RWPE1 (cell line): ENCODE results near the gene MYL1.

Experiments used
- CTCF ChIA-PET: fragments of 350-600 bp; sonication (Branson Sonifier 250); formaldehyde crosslinking; extraction: SDS; loops from one replicate; lab custom pipeline; 2021; lab: Yijun Ruan, JAX
- POLR2A ChIA-PET: fragments of 400-600 bp; formaldehyde crosslinking; extraction: SDS; loops from one replicate; lab custom pipeline; 2020; ENCODE audit warnings: antibody characterized with exemption; ENCODE audit not compliant: low non-redundant PET; lab: Yijun Ruan, JAX
- DNase-seq: peaks from one replicate; pipeline ENCODE4 v3.0.0; 2012; ENCODE audit warnings: low spot score
- H3K27ac ChIP-seq: fragments of 450-650 bp; 2 replicates; pipeline ENCODE4 v1.5.1; 2017
- TF ChIP-seq, protein P1 (sequence below): fragments of 450-650 bp; conservative IDR thresholded peaks from 2 replicates; pipeline ENCODE4 v1.5.1; 2017; ENCODE audit warnings: low read depth, mild to moderate bottlenecking

MYL1 gene

DNA sequence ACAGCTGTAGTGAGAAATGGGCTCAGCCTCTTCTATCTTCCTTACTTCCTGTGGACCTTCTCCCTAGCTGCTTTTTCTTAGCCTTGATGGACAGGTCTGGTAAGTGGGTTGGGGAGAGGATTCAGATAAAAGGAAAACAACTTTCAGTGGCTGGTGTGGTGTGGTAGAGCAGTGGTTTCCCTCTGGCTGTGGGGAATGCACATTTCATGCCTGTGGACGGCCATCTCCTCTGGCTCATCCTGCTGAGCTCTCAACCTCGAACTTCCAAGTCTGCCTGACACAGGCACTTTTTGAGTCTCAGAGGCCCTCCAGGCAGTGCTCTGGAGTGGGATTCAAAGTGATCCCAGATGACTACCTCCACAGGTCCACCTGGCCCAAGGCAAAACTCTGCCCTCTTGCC is 51.1 kb downstream of the MYL1 start:
- ChIA-PET POLR2A (no interaction called here), CTCF (interaction anchor here (0.6 kb wide), 1 partner anchor 300 kb away, joined by 3 read pairs; no protein-coding TSS in a partner anchor)
- TF ChIP-seq, protein P1, sequence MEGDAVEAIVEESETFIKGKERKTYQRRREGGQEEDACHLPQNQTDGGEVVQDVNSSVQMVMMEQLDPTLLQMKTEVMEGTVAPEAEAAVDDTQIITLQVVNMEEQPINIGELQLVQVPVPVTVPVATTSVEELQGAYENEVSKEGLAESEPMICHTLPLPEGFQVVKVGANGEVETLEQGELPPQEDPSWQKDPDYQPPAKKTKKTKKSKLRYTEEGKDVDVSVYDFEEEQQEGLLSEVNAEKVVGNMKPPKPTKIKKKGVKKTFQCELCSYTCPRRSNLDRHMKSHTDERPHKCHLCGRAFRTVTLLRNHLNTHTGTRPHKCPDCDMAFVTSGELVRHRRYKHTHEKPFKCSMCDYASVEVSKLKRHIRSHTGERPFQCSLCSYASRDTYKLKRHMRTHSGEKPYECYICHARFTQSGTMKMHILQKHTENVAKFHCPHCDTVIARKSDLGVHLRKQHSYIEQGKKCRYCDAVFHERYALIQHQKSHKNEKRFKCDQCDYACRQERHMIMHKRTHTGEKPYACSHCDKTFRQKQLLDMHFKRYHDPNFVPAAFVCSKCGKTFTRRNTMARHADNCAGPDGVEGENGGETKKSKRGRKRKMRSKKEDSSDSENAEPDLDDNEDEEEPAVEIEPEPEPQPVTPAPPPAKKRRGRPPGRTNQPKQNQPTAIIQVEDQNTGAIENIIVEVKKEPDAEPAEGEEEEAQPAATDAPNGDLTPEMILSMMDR, result no peak
- no peak overlapping the region for H3K27ac ChIP-seq
- DNase-seq, result no peak

GRCh38 chr2:210262036-210262435 is 52.9 kb downstream of the MYL1 start:
- CTCF ChIA-PET, result no interaction called here
- H3K27ac ChIP-seq, result no peak overlapping the region
- POLR2A ChIA-PET, result no interaction called here
- DNase-seq, result no peak
- TF ChIP-seq, protein P1, result no peak

DNA sequence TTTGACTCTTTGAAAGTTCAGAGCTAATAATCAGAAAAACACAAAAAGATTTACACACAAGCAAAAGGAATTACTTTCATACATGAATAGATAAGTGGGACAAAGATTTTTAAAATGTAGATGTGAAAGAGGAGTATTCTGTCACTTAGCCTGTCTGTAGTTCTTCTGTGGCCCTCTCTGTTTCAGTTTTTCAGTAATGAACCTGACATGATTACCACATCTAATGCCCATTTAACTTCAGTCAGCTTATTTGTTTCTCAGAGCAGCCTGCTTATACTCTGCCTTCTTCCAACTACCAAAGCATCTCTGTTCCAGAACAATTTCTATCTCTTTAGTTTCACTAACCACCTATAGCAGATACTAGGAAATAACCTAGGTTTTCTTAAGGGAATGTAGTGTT is 55.3 kb downstream of the MYL1 start:
- POLR2A ChIA-PET, result no interaction called here
- H3K27ac ChIP-seq, result no peak overlapping the region
- DNase-seq, result no peak
- TF ChIP-seq, protein P1, result no peak
- CTCF ChIA-PET, result interaction anchor here (0.6 kb wide), 1 partner anchor 191 kb away, joined by 3 read pairs; no protein-coding TSS in a partner anchor

GRCh38 chr2:210252699-210253606 is 62.0 kb downstream of the MYL1 start:
- CTCF ChIA-PET, result interaction anchor here (0.5 to 1.5 kb wide), 3 partner anchors 143 to 1880 kb away, joined by 3 to 4 read pairs (median 3); no protein-coding TSS in a partner anchor

GRCh38 chr2:210250622-210251021 is 64.4 kb downstream of the MYL1 start:
- CTCF ChIA-PET, result interaction anchor here (0.6 to 1.1 kb wide), 2 partner anchors 48 to 142 kb away, joined by 3 read pairs; no protein-coding TSS in a partner anchor
- no peak for DNase-seq
- POLR2A ChIA-PET, result no interaction called here
- TF ChIP-seq, protein P1, result no peak
- no peak overlapping the region for H3K27ac ChIP-seq

More at GRCh38 chr2:210252699-210253606, 62.0 kb downstream of the MYL1 start:
- POLR2A ChIA-PET, result no interaction called here
- TF ChIP-seq, protein P1, result no peak
- DNase-seq, result no peak
- H3K27ac ChIP-seq, result no peak overlapping the region
